IMR-90 (cell line): ENCODE results near the gene NKAIN2. TPM values are rescaled to one million over a fixed set of nuclear protein-coding genes. Genes with fewer than 3 reads are reported as not detected.

Experiments used
- ATAC-seq: fragments of 200-7000 bp; cut with Tn5 transposase; 2 replicates; pipeline ENCODE4 v1.9.1; 2020; ENCODE audit warnings: low read depth, mild to moderate bottlenecking, moderate library complexity
- BruUV-seq: library from RNA; stranded (reverse); fragments of 400-500 nt; replicated peaks from 2 replicates; lab custom pipeline; 2021; lab: Mats Ljungman, UMichigan
- CTCF ChIA-PET: fragments of 300-600 bp; formaldehyde crosslinking; extraction: SDS; loops from one replicate; lab custom pipeline; 2021; ENCODE audit warnings: antibody characterized with exemption; lab: Yijun Ruan, JAX
- POLR2A ChIA-PET: fragments of 300-600 bp; sonication (Branson Sonifier 250); formaldehyde crosslinking; loops from one replicate; lab custom pipeline; 2022; ENCODE audit warnings: antibody characterized with exemption; ENCODE audit not compliant: unreplicated experiment; lab: Charles Lee
- DNase-seq: peaks from one replicate; pipeline ENCODE4 v3.0.0; 2013
- H2AFZ ChIP-seq: replicated peaks from 2 replicates; pipeline ENCODE3; 2013; ENCODE audit warnings: low read length, mild to moderate bottlenecking; ENCODE audit not compliant: poor library complexity
- H2AK5ac ChIP-seq: 2 replicates; pipeline ENCODE4 v1.6.1; 2013; ENCODE audit warnings: low read depth, low read length, inconsistent platforms
- H2AK9ac ChIP-seq: replicated peaks from 2 replicates; pipeline ENCODE3; 2013; ENCODE audit warnings: mild to moderate bottlenecking, low read depth, low read length, moderate library complexity; ENCODE audit not compliant: poor library complexity
- H2BK120ac ChIP-seq: 2 replicates; pipeline ENCODE4 v1.6.1; 2013; ENCODE audit warnings: low read depth, low read length, inconsistent platforms
- H2BK15ac ChIP-seq: 3 replicates; pipeline ENCODE4 v1.6.1; 2013; ENCODE audit warnings: low read depth, low read length, inconsistent platforms
- H2BK20ac ChIP-seq: 2 replicates; pipeline ENCODE4 v1.6.1; 2013; ENCODE audit warnings: low read depth, mild to moderate bottlenecking, inconsistent platforms, low read length, moderate library complexity
- H2BK5ac ChIP-seq: 2 replicates; pipeline ENCODE4 v1.6.1; 2013; ENCODE audit warnings: mild to moderate bottlenecking, low read depth, low read length, inconsistent platforms; ENCODE audit not compliant: poor library complexity, severe bottlenecking
- H3K14ac ChIP-seq: replicated peaks from 2 replicates; pipeline ENCODE4 v1.6.1; 2013; ENCODE audit warnings: low read depth, low read length, inconsistent platforms
- H3K18ac ChIP-seq: 2 replicates; pipeline ENCODE4 v1.6.1; 2013; ENCODE audit warnings: low read depth, low read length, control low read depth
- H3K23ac ChIP-seq: 2 replicates; pipeline ENCODE4 v1.6.1; 2013; ENCODE audit warnings: low read depth, low read length, inconsistent platforms
- H3K27ac ChIP-seq: 2 replicates; pipeline ENCODE4 v1.5.1; 2013; ENCODE audit warnings: mild to moderate bottlenecking, control low read depth, low read length; ENCODE audit not compliant: insufficient read depth
- H3K27me3 ChIP-seq: 2 replicates; pipeline ENCODE4 v1.6.1; 2013; ENCODE audit warnings: low read length; ENCODE audit not compliant: control insufficient read depth, insufficient read depth
- H3K36me3 ChIP-seq: 2 replicates; pipeline ENCODE4 v1.6.1; 2013; ENCODE audit warnings: low read length, mixed read lengths; ENCODE audit not compliant: control insufficient read depth, insufficient read depth
- H3K4ac ChIP-seq: 2 replicates; pipeline ENCODE4 v1.6.1; 2013; ENCODE audit warnings: low read depth, low read length, inconsistent platforms
- H3K4me1 ChIP-seq: 2 replicates; pipeline ENCODE4 v1.6.1; 2013; ENCODE audit warnings: low read length, mixed read lengths; ENCODE audit not compliant: control insufficient read depth, insufficient read depth
- H3K4me2 ChIP-seq: 2 replicates; pipeline ENCODE4 v1.6.1; 2013; ENCODE audit warnings: low read depth, mild to moderate bottlenecking, control low read depth, low read length, moderate library complexity
- H3K4me3 ChIP-seq: 2 replicates; pipeline ENCODE4 v1.5.1; 2013; ENCODE audit warnings: low read depth, mild to moderate bottlenecking, control low read depth, low read length, moderate library complexity; ENCODE audit not compliant: insufficient read depth
- H3K56ac ChIP-seq: 2 replicates; pipeline ENCODE4 v1.6.1; 2013; ENCODE audit warnings: low read length, inconsistent platforms; ENCODE audit not compliant: insufficient read depth; ENCODE audit errors: extremely low read depth
- H3K79me1 ChIP-seq, 2 experiments: 2 replicates each; pipeline ENCODE4 v1.6.1; 2013; ENCODE audit warnings: low read length in 2 of 2, inconsistent platforms in 1 of 2, low read depth in 1 of 2
- H3K9ac ChIP-seq: 2 replicates; pipeline ENCODE4 v1.6.1; 2013; ENCODE audit warnings: low read depth, low read length, control low read depth
- H3K9me1 ChIP-seq: 2 replicates; pipeline ENCODE4 v1.6.1; 2013; ENCODE audit warnings: low read length, inconsistent platforms; ENCODE audit not compliant: insufficient read depth
- H3K9me3 ChIP-seq: 2 replicates; pipeline ENCODE4 v1.6.1; 2013; ENCODE audit warnings: low read length; ENCODE audit not compliant: control insufficient read depth, insufficient read depth
- H4K20me1 ChIP-seq: 2 replicates; pipeline ENCODE4 v1.6.1; 2013; ENCODE audit warnings: low read length, inconsistent platforms; ENCODE audit not compliant: insufficient read depth
- H4K5ac ChIP-seq: 2 replicates; pipeline ENCODE4 v1.6.1; 2013; ENCODE audit warnings: mild to moderate bottlenecking, low read depth, low read length, control low read depth
- H4K8ac ChIP-seq, 2 experiments: 2 replicates each; pipeline ENCODE4 v1.6.1; 2013; ENCODE audit warnings: low read depth in 2 of 2, low read length in 2 of 2, control low read depth in 1 of 2, inconsistent platforms in 1 of 2
- H4K91ac ChIP-seq: 2 replicates; pipeline ENCODE4 v1.6.1; 2013; ENCODE audit warnings: low read depth, low read length, inconsistent platforms; ENCODE audit not compliant: insufficient read depth
- BHLHE40 ChIP-seq: fragments of 150-350 bp; IDR thresholded peaks from 2 replicates; pipeline ENCODE4 v1.6.1; 2016; ENCODE audit warnings: mild to moderate bottlenecking, low read depth, low read length
- CEBPB ChIP-seq: IDR thresholded peaks from 2 replicates; pipeline ENCODE4 v1.6.1; 2012; ENCODE audit warnings: low read depth, low read length, improper control_type of control experiment
- CHD1 ChIP-seq: IDR thresholded peaks from 2 replicates; pipeline ENCODE4 v1.6.1; 2012; ENCODE audit warnings: low read depth, low read length, improper control_type of control experiment
- FOS ChIP-seq: fragments of 150-350 bp; IDR thresholded peaks from 2 replicates; pipeline ENCODE4 v1.6.1; 2016; ENCODE audit warnings: low read depth, low read length
- MAFK ChIP-seq: IDR thresholded peaks from 2 replicates; pipeline ENCODE4 v1.6.1; 2012; ENCODE audit warnings: low read depth, low read length, improper control_type of control experiment
- MAZ ChIP-seq: IDR thresholded peaks from 2 replicates; pipeline ENCODE4 v1.6.1; 2012; ENCODE audit warnings: low read depth, mild to moderate bottlenecking, low read length, improper control_type of control experiment, moderate library complexity, borderline replicate concordance
- MXI1 ChIP-seq: IDR thresholded peaks from 2 replicates; pipeline ENCODE4 v1.6.1; 2012; ENCODE audit warnings: low read depth, mild to moderate bottlenecking, low read length, moderate library complexity, borderline replicate concordance
- NFE2L2 ChIP-seq: fragments of 150-350 bp; IDR thresholded peaks from 2 replicates; pipeline ENCODE4 v1.6.1; 2016; ENCODE audit warnings: low read depth, mild to moderate bottlenecking, low read length
- POLR2A ChIP-seq: IDR thresholded peaks from 2 replicates; pipeline ENCODE4 v1.6.1; 2012; ENCODE audit warnings: mild to moderate bottlenecking, low read depth, low read length
- RAD21 ChIP-seq: IDR thresholded peaks from 2 replicates; pipeline ENCODE4 v1.6.1; 2012; ENCODE audit warnings: low read length, improper control_type of control experiment
- RCOR1 ChIP-seq: IDR thresholded peaks from 2 replicates; pipeline ENCODE4 v1.6.1; 2012; ENCODE audit warnings: mild to moderate bottlenecking, low read length, improper control_type of control experiment; ENCODE audit not compliant: insufficient replicate concordance
- RFX5 ChIP-seq: IDR thresholded peaks from 2 replicates; pipeline ENCODE4 v1.8.0; 2012; ENCODE audit warnings: low read depth, mild to moderate bottlenecking, low read length, moderate library complexity
- SMC3 ChIP-seq: fragments of 150-350 bp; IDR thresholded peaks from 2 replicates; pipeline ENCODE4 v1.6.1; 2016; ENCODE audit warnings: low read depth, mild to moderate bottlenecking, antibody characterized with exemption, low read length, moderate library complexity
- WGBS, 2 experiments: methylation state at CpG; one replicate each; pipeline versions ENCODE4 v1.1.5 to v1.1.7; 2013; ENCODE audit warnings: missing lambda C conversion rate in 2 of 2; ENCODE audit not compliant: insufficient read length in 1 of 2; ENCODE audit errors: extremely low coverage in 2 of 2; 5-methylcytosine and 5-hydroxymethylcytosine counted together
- dilution Hi-C: fragments of 300-500 bp; cut with HindIII; formaldehyde crosslinking; loops from one replicate; pipeline ENCODE4 v1.14.3; 2018; ENCODE audit warnings: low sequenced_read_pairs; ENCODE audit not compliant: unreplicated experiment
- in situ Hi-C: fragments of 300-500 bp; cut with MboI; formaldehyde crosslinking; loops from 3 replicates; pipeline ENCODE4 v1.14.3; 2019; ENCODE audit warnings: low sequenced_read_pairs, inconsistent platforms, mixed read lengths
- intact Hi-C: fragments of 100-400 bp; cut with micrococcal nuclease; formaldehyde crosslinking; loops from 2 replicates; pipeline ENCODE4 v1.10.0; 2022
- polyA plus RNA-seq, 3 experiments: library from polyadenylated mRNA; depleted of rRNA; stranded (reverse); fragments of >200 nt; gene quantifications; 2 replicates each; pipeline ENCODE4 v1.2.3, GENCODE V29; 2012; ENCODE audit warnings: low replicate concordance in 1 of 3
- total RNA-seq: library from RNA; depleted of rRNA; stranded (reverse); fragments of >200 nt; gene quantifications from 2 replicates; pipeline ENCODE4 v1.2.3, GENCODE V29; 2012
- TF ChIP-seq, protein P1 (sequence below): conservative IDR thresholded peaks from 2 replicates; pipeline ENCODE4 v1.5.1; 2012; ENCODE audit warnings: mild to moderate bottlenecking, low read depth, low read length, improper control_type of control experiment
- TF ChIP-seq, protein P2 (sequence below): fragments of 150-350 bp; IDR thresholded peaks from 2 replicates; pipeline ENCODE4 v1.6.1; 2017; ENCODE audit warnings: mild to moderate bottlenecking, antibody characterized with exemption, low read length, low read depth
- TF ChIP-seq, protein P3 (sequence below): fragments of 150-350 bp; IDR thresholded peaks from 2 replicates; pipeline ENCODE4 v1.6.1; 2016; ENCODE audit warnings: low read depth, mild to moderate bottlenecking, low read length, moderate library complexity, borderline replicate concordance

The NKAIN2 gene
- total and polyA plus RNA-seq, 2 of the 4 experiments (the other 2 are of a cell fraction) = not detected

DNA sequence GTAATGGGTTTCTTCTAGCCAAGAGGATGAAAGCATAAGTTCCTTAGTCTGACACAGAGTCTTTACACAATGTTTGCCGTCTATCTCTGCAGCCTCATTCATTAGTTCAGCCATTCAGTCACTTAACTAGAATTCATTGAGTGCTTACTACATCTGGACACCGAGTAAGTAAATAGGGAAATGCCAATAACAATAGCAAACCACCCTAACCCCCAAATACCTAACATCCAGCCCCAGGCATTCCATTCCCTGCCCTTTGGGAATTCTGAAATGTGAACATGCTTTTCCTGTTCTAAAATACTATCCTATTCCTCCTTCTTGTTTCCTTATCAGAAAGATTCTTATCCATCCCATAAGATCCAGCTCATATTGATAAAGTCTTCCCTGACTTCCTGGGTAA lies 881.0 kb downstream of the NKAIN2 start:
- no peak for DNase-seq
- Histone ChIP-seq H4K5ac (no peak overlapping the region), H4K91ac (no peak overlapping the region), H3K79me1 (no peaks in the 10 kb centered on the region), H3K4ac (no peak overlapping the region), H3K9ac (no peak overlapping the region), H2AK5ac (no peak overlapping the region), H3K4me3 (no peak overlapping the region), H2BK120ac (no peak overlapping the region), H2AK9ac (no peak overlapping the region), H3K56ac (no peak overlapping the region), H3K14ac (no peak overlapping the region), H4K8ac (no peak overlapping the region), H2AFZ (no peak overlapping the region), H2BK15ac (no peak overlapping the region), H3K9me1 (no peaks in the 10 kb centered on the region), H2BK5ac (no peak overlapping the region), H3K18ac (no peak overlapping the region), H3K27me3 (no peaks in the 10 kb centered on the region), H3K27ac (no peak overlapping the region), H3K36me3 (no peaks in the 10 kb centered on the region), H2BK20ac (no peak overlapping the region), H3K9me3 (peaks cover 3% of the 10 kb centered on the region), H3K23ac (no peak overlapping the region), H3K4me1 (no peaks in the 10 kb centered on the region), H4K20me1 (no peaks in the 10 kb centered on the region), H3K4me2 (no peak overlapping the region)
- ATAC-seq = peak; percentile 35
- CTCF ChIA-PET = no interaction called here
- intact Hi-C loops = no loop called here
- TF ChIP-seq, protein P1, sequence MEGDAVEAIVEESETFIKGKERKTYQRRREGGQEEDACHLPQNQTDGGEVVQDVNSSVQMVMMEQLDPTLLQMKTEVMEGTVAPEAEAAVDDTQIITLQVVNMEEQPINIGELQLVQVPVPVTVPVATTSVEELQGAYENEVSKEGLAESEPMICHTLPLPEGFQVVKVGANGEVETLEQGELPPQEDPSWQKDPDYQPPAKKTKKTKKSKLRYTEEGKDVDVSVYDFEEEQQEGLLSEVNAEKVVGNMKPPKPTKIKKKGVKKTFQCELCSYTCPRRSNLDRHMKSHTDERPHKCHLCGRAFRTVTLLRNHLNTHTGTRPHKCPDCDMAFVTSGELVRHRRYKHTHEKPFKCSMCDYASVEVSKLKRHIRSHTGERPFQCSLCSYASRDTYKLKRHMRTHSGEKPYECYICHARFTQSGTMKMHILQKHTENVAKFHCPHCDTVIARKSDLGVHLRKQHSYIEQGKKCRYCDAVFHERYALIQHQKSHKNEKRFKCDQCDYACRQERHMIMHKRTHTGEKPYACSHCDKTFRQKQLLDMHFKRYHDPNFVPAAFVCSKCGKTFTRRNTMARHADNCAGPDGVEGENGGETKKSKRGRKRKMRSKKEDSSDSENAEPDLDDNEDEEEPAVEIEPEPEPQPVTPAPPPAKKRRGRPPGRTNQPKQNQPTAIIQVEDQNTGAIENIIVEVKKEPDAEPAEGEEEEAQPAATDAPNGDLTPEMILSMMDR = no peak
- TF ChIP-seq RAD21 = no peak
- no peak for TF ChIP-seq RFX5
- no peak for TF ChIP-seq CEBPB
- TF ChIP-seq, protein P2, sequence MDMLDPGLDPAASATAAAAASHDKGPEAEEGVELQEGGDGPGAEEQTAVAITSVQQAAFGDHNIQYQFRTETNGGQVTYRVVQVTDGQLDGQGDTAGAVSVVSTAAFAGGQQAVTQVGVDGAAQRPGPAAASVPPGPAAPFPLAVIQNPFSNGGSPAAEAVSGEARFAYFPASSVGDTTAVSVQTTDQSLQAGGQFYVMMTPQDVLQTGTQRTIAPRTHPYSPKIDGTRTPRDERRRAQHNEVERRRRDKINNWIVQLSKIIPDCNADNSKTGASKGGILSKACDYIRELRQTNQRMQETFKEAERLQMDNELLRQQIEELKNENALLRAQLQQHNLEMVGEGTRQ = no peak
- no peak for TF ChIP-seq CHD1
- no peak for TF ChIP-seq SMC3
- no peak for TF ChIP-seq FOS
- no peak for TF ChIP-seq MAFK
- TF ChIP-seq RCOR1 = no peak
- TF ChIP-seq MXI1 = no peak
- TF ChIP-seq MAZ = no peak
- no peak for TF ChIP-seq POLR2A
- TF ChIP-seq, protein P3, sequence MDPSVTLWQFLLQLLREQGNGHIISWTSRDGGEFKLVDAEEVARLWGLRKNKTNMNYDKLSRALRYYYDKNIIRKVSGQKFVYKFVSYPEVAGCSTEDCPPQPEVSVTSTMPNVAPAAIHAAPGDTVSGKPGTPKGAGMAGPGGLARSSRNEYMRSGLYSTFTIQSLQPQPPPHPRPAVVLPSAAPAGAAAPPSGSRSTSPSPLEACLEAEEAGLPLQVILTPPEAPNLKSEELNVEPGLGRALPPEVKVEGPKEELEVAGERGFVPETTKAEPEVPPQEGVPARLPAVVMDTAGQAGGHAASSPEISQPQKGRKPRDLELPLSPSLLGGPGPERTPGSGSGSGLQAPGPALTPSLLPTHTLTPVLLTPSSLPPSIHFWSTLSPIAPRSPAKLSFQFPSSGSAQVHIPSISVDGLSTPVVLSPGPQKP = no peak
- TF ChIP-seq NFE2L2 = no peak
- no peak for TF ChIP-seq BHLHE40
- dilution Hi-C loops = no loop called here
- in situ Hi-C loops = no loop called here
- POLR2A ChIA-PET = no interaction called here
- WGBS, 2 experiments = no CpG with 5 or more reads among the region's 2 CpGs
- no TSS peak for BruUV-seq
